ENCODE results near the gene TLL2.

GRCh38 chr10:96421995-96422394 lies 91.7 kb downstream of the TLL2 start:
- no peak for TF ChIP-seq CTCF (conservative IDR thresholded peaks at IDR 0.05 in 1 of 2, IDR thresholded peaks at IDR 0.05 in 1 of 2; ENCODE audit: extremely low read depth in 1 of 2, insufficient read depth in 1 of 2, low read depth in 1 of 2, low read length in 2 of 2)
- TF ChIP-seq EZH2 (IDR thresholded peaks at IDR 0.05; ENCODE audit: borderline replicate concordance, low read length): no peak

Data from mammary epithelial cell (primary cell).